Panc1 (cell line): ENCODE measurements around the gene GPR153. TPM values are rescaled to one million over a fixed set of nuclear protein-coding genes. Genes with fewer than 3 reads are reported as not detected.

Experiments
- ATAC-seq: fragments of 200-7000 bp; cut with Tn5 transposase; 2 replicates; pipeline ENCODE4 v1.9.1; 2020; ENCODE audit warnings: mild to moderate bottlenecking, moderate library complexity
- BruUV-seq: library from RNA; stranded (reverse); fragments of 400-500 nt; replicated peaks from 2 replicates; lab custom pipeline; 2021; lab: Mats Ljungman, UMichigan
- CTCF ChIA-PET: fragments of 300-600 bp; sonication (Branson Sonifier 250); formaldehyde crosslinking; loops from one replicate; lab custom pipeline; 2022; ENCODE audit warnings: antibody characterized with exemption; lab: Charles Lee
- POLR2A ChIA-PET: fragments of 300-600 bp; sonication (Branson Sonifier 250); formaldehyde crosslinking; loops from one replicate; lab custom pipeline; 2022; ENCODE audit warnings: antibody characterized with exemption; lab: Charles Lee
- DNase-seq: peaks from one replicate; pipeline ENCODE4 v3.0.0-alpha.2; 2010; ENCODE audit warnings: low read depth, low spot score
- H3K27ac ChIP-seq: 2 replicates; pipeline ENCODE4 v1.5.1; 2011; ENCODE audit warnings: mild to moderate bottlenecking, low read length, inconsistent platforms
- H3K27me3 ChIP-seq: fragments of 200-500 bp; sonication (Bioruptor generic); 2 replicates; pipeline ENCODE4 v1.6.0; 2014; ENCODE audit warnings: low read length, inconsistent platforms; ENCODE audit not compliant: control insufficient read depth, insufficient read depth
- H3K36me3 ChIP-seq: fragments of 200-500 bp; sonication (Bioruptor generic); 2 replicates; pipeline ENCODE4 v1.5.1; 2014; ENCODE audit warnings: inconsistent platforms, mild to moderate bottlenecking, low read length, moderate library complexity; ENCODE audit not compliant: control insufficient read depth, insufficient read depth
- H3K4me1 ChIP-seq: 2 replicates; pipeline ENCODE4 v1.5.1; 2011; ENCODE audit warnings: inconsistent platforms, mild to moderate bottlenecking, low read length, moderate library complexity; ENCODE audit not compliant: control insufficient read depth, insufficient read depth
- H3K4me3 ChIP-seq, 2 experiments: 2 replicates each; pipeline ENCODE4 v1.5.1; 2011 to 2012; ENCODE audit warnings: low read depth in 2 of 2, low read length in 2 of 2, mild to moderate bottlenecking in 2 of 2, inconsistent platforms in 1 of 2, moderate library complexity in 1 of 2
- H3K9me3 ChIP-seq: fragments of 200-500 bp; sonication (Bioruptor generic); 2 replicates; pipeline ENCODE4 v1.5.1; 2014; ENCODE audit warnings: low read depth, mild to moderate bottlenecking, inconsistent platforms, low read length, moderate library complexity; ENCODE audit not compliant: control insufficient read depth, insufficient read depth
- POLR2AphosphoS5 ChIP-seq: IDR thresholded peaks from 2 replicates; pipeline ENCODE4 v1.6.1; 2012; ENCODE audit warnings: mild to moderate bottlenecking, low read depth, low read length, moderate library complexity
- SIN3A ChIP-seq: IDR thresholded peaks from 2 replicates; pipeline ENCODE4 v1.6.1; 2012; ENCODE audit warnings: low read depth, mild to moderate bottlenecking, low read length, moderate library complexity, borderline replicate concordance; ENCODE audit not compliant: insufficient read depth
- TCF7L2 ChIP-seq: IDR thresholded peaks from 2 replicates; pipeline ENCODE4 v1.6.1; 2011; ENCODE audit warnings: mild to moderate bottlenecking, low read depth, low read length, inconsistent platforms
- in situ Hi-C: cut with HindIII; loops from 2 replicates; pipeline ENCODE4 v1.10.0; 2016; ENCODE audit warnings: low sequenced_read_pairs, low pct_unique_long_range_greater_than_20kb
- intact Hi-C: fragments of 100-400 bp; cut with micrococcal nuclease; formaldehyde crosslinking; loops from one replicate; pipeline ENCODE4 v1.10.0; 2022; ENCODE audit not compliant: unreplicated experiment
- total RNA-seq: library from RNA; stranded (reverse); gene quantifications from one replicate; pipeline ENCODE4 v1.2.1, GENCODE V29; 2021; ENCODE audit not compliant: unreplicated experiment
- TF ChIP-seq, protein P1 (sequence below), 2 experiments: IDR thresholded peaks; 2 replicates each; pipeline ENCODE4 v1.6.1; 2011 to 2012; ENCODE audit warnings: low read depth in 2 of 2, control low read depth in 1 of 2, low read length in 1 of 2, mild to moderate bottlenecking in 1 of 2, moderate library complexity in 1 of 2; ENCODE audit not compliant: insufficient read depth in 1 of 2
- TF ChIP-seq, protein P2 (sequence below): fragments of 450-650 bp; IDR thresholded peaks from 2 replicates; pipeline ENCODE4 v1.5.1; 2017; ENCODE audit warnings: mild to moderate bottlenecking

GPR153 gene
- total RNA-seq, 1 experiment from 2014 or later: 5.5 TPM

DNA sequence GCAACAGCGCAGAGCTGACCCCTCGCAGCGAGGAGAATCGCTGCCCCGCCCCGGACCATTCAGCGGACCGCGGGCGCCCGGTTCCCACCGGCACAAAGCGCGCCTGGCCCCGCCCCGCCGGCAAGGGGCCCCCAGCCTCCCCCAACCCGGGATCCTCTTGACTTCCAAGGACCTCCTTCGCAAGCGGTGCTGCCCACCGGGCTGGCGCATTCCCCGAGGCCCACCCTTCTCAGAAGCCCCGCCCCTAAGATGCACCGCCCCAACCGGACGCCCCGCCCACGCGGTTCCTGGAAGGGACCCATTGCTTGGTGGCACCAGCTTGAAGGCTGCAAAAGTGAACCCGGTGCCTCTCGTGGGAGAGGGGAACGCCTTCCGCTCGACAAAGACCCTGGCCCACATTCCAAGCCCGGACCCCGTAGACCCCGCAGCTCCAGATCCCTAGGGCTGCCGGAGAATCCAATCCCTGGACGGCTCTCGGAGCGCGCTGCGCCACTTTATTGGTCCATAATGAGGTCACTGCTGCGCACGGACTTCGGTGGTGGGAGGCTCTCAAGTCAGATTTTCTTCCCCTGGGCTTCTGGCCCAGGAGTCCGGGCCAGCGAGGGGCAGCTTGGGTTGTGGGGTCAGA, 14.9 kb downstream of the GPR153 start:
- BruUV-seq: no TSS peak
- Histone ChIP-seq H3K9me3 (no peaks in the 10 kb centered on the region), H3K27me3 (no peaks in the 10 kb centered on the region; the same call in 1 of the 2 replicates), H3K4me1 (peaks cover 10% of the 10 kb centered on the region), H3K27ac (no peak overlapping the region), H3K36me3 (no peaks in the 10 kb centered on the region), H3K4me3 (peak overlapping the region; percentile 48 to 64)
- intact Hi-C loops: loop anchor here (2.0 to 5.0 kb wide), 3 partner anchors 166 to 231 kb away; no protein-coding TSS in a partner anchor
- CTCF ChIA-PET: interaction anchor here (0.6 to 3.3 kb wide), 10 partner anchors 11 to 370 kb away, joined by 3 to 29 read pairs (median 4); no protein-coding TSS in a partner anchor
- in situ Hi-C loops: no loop called here
- peak; percentile 49 for ATAC-seq
- no peak for TF ChIP-seq TCF7L2
- TF ChIP-seq SIN3A: no peak
- TF ChIP-seq, protein P1, sequence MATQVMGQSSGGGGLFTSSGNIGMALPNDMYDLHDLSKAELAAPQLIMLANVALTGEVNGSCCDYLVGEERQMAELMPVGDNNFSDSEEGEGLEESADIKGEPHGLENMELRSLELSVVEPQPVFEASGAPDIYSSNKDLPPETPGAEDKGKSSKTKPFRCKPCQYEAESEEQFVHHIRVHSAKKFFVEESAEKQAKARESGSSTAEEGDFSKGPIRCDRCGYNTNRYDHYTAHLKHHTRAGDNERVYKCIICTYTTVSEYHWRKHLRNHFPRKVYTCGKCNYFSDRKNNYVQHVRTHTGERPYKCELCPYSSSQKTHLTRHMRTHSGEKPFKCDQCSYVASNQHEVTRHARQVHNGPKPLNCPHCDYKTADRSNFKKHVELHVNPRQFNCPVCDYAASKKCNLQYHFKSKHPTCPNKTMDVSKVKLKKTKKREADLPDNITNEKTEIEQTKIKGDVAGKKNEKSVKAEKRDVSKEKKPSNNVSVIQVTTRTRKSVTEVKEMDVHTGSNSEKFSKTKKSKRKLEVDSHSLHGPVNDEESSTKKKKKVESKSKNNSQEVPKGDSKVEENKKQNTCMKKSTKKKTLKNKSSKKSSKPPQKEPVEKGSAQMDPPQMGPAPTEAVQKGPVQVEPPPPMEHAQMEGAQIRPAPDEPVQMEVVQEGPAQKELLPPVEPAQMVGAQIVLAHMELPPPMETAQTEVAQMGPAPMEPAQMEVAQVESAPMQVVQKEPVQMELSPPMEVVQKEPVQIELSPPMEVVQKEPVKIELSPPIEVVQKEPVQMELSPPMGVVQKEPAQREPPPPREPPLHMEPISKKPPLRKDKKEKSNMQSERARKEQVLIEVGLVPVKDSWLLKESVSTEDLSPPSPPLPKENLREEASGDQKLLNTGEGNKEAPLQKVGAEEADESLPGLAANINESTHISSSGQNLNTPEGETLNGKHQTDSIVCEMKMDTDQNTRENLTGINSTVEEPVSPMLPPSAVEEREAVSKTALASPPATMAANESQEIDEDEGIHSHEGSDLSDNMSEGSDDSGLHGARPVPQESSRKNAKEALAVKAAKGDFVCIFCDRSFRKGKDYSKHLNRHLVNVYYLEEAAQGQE (IDR thresholded peaks at IDR 0.05; ENCODE audit: insufficient read depth in 1 of 2, low read depth in 2 of 2, low read length in 1 of 2): peak in 1 of 2 experiments; percentile 69; a peak in 1 of 4 replicates
- no peak for DNase-seq
- POLR2A ChIA-PET: interaction anchor here (0.6 kb wide), 2 partner anchors 41 to 687 kb away, joined by 3 read pairs; no protein-coding TSS in a partner anchor

DNA sequence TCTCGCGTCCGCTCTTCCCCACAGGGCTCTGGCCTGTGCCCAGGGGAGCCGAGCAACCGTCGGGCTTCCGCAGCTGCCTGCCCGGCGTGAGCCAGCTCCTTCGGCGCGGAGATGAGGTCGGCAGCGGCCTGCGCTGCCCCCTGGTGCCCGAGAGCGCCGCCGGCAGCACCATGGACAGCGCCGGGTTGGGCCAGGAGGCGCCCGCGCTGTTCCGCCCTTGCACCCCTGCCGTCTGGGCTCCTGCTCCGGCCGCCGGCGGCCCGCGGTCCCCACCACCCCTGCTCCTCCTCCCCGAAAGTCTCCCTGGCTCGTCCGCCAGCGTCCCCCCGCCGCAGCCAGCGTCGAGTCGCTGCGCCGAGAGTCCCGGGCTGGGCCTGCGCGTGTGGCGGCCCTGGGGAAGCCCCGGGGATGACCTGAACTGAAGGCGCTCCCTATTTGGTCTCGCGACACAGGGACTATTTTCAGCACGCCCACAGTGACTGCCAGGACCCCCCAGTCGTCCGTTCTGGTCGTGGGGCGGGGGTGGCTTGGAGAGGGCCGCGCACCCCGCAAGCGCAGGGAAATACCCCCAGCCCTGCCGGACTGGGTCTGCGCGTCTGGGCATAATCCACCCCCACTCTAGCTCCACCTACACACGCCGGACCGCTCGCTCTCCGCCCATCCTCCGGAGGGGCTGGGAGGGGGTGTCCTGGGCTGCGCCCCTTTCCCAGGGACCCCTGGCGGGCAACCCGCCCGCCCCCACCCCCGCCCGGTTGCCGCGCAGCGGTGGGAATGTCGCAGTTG, 15.6 kb downstream of the GPR153 start:
- POLR2A ChIA-PET: no interaction called here
- H3K4me3 ChIP-seq: peak overlapping the region; percentile 48 to 64
- H3K4me1 ChIP-seq: peaks cover 10% of the 10 kb centered on the region
- peak; percentile 72 for ATAC-seq
- TF ChIP-seq POLR2AphosphoS5 (no peak), TCF7L2 (peak; percentile 33; the same call in 1 of the 2 replicates), SIN3A (peak; percentile 100)
- TF ChIP-seq, protein P2, sequence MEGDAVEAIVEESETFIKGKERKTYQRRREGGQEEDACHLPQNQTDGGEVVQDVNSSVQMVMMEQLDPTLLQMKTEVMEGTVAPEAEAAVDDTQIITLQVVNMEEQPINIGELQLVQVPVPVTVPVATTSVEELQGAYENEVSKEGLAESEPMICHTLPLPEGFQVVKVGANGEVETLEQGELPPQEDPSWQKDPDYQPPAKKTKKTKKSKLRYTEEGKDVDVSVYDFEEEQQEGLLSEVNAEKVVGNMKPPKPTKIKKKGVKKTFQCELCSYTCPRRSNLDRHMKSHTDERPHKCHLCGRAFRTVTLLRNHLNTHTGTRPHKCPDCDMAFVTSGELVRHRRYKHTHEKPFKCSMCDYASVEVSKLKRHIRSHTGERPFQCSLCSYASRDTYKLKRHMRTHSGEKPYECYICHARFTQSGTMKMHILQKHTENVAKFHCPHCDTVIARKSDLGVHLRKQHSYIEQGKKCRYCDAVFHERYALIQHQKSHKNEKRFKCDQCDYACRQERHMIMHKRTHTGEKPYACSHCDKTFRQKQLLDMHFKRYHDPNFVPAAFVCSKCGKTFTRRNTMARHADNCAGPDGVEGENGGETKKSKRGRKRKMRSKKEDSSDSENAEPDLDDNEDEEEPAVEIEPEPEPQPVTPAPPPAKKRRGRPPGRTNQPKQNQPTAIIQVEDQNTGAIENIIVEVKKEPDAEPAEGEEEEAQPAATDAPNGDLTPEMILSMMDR: peak; percentile 91
- TF ChIP-seq, protein P1 (IDR thresholded peaks at IDR 0.05; ENCODE audit: insufficient read depth in 1 of 2, low read depth in 2 of 2, low read length in 1 of 2): peak; percentile 99
- CTCF ChIA-PET: interaction anchor here (0.6 to 3.3 kb wide), 15 partner anchors 9 to 802 kb away, joined by 3 to 29 read pairs (median 4); partner anchors contain the start of gene KCNAB2
- DNase-seq: peak; percentile 36
- no peaks in the 10 kb centered on the region for H3K9me3 ChIP-seq
- intact Hi-C loops: loop anchor here (2.0 to 5.0 kb wide), 3 partner anchors 167 to 232 kb away; no protein-coding TSS in a partner anchor
- H3K27me3 ChIP-seq: no peaks in the 10 kb centered on the region; the same call in 1 of the 2 replicates
- BruUV-seq: no TSS peak
- H3K27ac ChIP-seq: no peak overlapping the region
- no peaks in the 10 kb centered on the region for H3K36me3 ChIP-seq
- in situ Hi-C loops: no loop called here
